ENCODE results near the gene AQP2. TPM values are rescaled to one million over a fixed set of nuclear protein-coding genes. Genes with fewer than 3 reads are reported as not detected.

The AQP2 gene
- total and polyA plus RNA-seq, 2 of the 4 experiments (the other 2 are of a cell fraction): not detected

- no TSS peak for BruUV-seq (replicated peaks)
- Histone ChIP-seq H2BK120ac (ENCODE audit: low read depth, low read length) (no peak overlapping the region), H2AFZ (replicated peaks; ENCODE audit: low read length, poor library complexity) (no peak overlapping the region), H4K8ac (ENCODE audit: low read depth in 2 of 2, low read length in 2 of 2) (no peak overlapping the region), H3K9me1 (ENCODE audit: insufficient read depth, low read length) (no peaks in the 10 kb centered on the region), H3K79me1 (ENCODE audit: low read depth in 1 of 2, low read length in 2 of 2) (no peaks in the 10 kb centered on the region), H2BK20ac (ENCODE audit: low read depth, low read length) (no peak overlapping the region), H2AK9ac (replicated peaks; ENCODE audit: low read depth, low read length, poor library complexity) (no peak overlapping the region), H3K18ac (ENCODE audit: low read depth, low read length) (no peak overlapping the region), H2BK15ac (ENCODE audit: low read depth, low read length) (no peak overlapping the region), H3K9ac (ENCODE audit: low read depth, low read length) (no peak overlapping the region), H3K36me3 (ENCODE audit: control insufficient read depth, insufficient read depth, low read length) (no peaks in the 10 kb centered on the region), H3K4me1 (ENCODE audit: control insufficient read depth, insufficient read depth, low read length) (no peaks in the 10 kb centered on the region), H4K5ac (ENCODE audit: low read depth, low read length) (no peak overlapping the region), H2BK5ac (ENCODE audit: low read depth, low read length, poor library complexity, severe bottlenecking) (no peak overlapping the region), H4K91ac (ENCODE audit: insufficient read depth, low read depth, low read length) (no peak overlapping the region), H3K27ac (ENCODE audit: insufficient read depth, low read length) (no peak overlapping the region), H3K4me3 (ENCODE audit: insufficient read depth, low read depth, low read length) (no peak overlapping the region), H3K56ac (ENCODE audit: extremely low read depth, insufficient read depth, low read length) (no peak overlapping the region), H3K23ac (ENCODE audit: low read depth, low read length) (no peak overlapping the region), H2AK5ac (ENCODE audit: low read depth, low read length) (no peak overlapping the region), H3K14ac (replicated peaks; ENCODE audit: low read depth, low read length) (no peak overlapping the region), H3K4ac (ENCODE audit: low read depth, low read length) (no peak overlapping the region), H4K20me1 (ENCODE audit: insufficient read depth, low read length) (no peaks in the 10 kb centered on the region), H3K9me3 (ENCODE audit: control insufficient read depth, insufficient read depth, low read length) (no peaks in the 10 kb centered on the region), H3K27me3 (ENCODE audit: control insufficient read depth, insufficient read depth, low read length) (no peaks in the 10 kb centered on the region), H3K4me2 (ENCODE audit: low read depth, low read length) (no peak overlapping the region)
- intact Hi-C loops (cut with micrococcal nuclease): no loop called here
- POLR2A ChIA-PET (ENCODE audit: unreplicated experiment): no interaction called here
- dilution Hi-C loops (cut with HindIII; ENCODE audit: low sequenced_read_pairs, unreplicated experiment): no loop called here
- in situ Hi-C loops (cut with MboI; ENCODE audit: low sequenced_read_pairs): no loop called here
- CTCF ChIA-PET: no interaction called here
- DNase-seq (no peak), ATAC-seq (ENCODE audit: low read depth) (no peak)
- TF ChIP-seq MAFK (IDR thresholded peaks at IDR 0.05; ENCODE audit: low read depth, low read length) (no peak), MXI1 (IDR thresholded peaks at IDR 0.05; ENCODE audit: borderline replicate concordance, low read depth, low read length) (no peak), SMC3 (IDR thresholded peaks at IDR 0.05; ENCODE audit: low read depth, low read length) (no peak), CTCF (conservative IDR thresholded peaks at IDR 0.05; ENCODE audit: low read depth, low read length) (no peak), MAZ (IDR thresholded peaks at IDR 0.05; ENCODE audit: borderline replicate concordance, low read depth, low read length) (no peak), POLR2A (IDR thresholded peaks at IDR 0.05; ENCODE audit: low read depth, low read length) (no peak), RAD21 (IDR thresholded peaks at IDR 0.05; ENCODE audit: low read length) (no peak), FOS (IDR thresholded peaks at IDR 0.05; ENCODE audit: low read depth, low read length) (no peak), RFX5 (IDR thresholded peaks at IDR 0.05; ENCODE audit: low read depth, low read length) (no peak), USF2 (IDR thresholded peaks at IDR 0.05; ENCODE audit: low read depth, low read length) (no peak), NFE2L2 (IDR thresholded peaks at IDR 0.05; ENCODE audit: low read depth, low read length) (no peak), RCOR1 (IDR thresholded peaks at IDR 0.05; ENCODE audit: insufficient replicate concordance, low read length) (no peak)
- TF ChIP-seq, protein P1, sequence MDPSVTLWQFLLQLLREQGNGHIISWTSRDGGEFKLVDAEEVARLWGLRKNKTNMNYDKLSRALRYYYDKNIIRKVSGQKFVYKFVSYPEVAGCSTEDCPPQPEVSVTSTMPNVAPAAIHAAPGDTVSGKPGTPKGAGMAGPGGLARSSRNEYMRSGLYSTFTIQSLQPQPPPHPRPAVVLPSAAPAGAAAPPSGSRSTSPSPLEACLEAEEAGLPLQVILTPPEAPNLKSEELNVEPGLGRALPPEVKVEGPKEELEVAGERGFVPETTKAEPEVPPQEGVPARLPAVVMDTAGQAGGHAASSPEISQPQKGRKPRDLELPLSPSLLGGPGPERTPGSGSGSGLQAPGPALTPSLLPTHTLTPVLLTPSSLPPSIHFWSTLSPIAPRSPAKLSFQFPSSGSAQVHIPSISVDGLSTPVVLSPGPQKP (IDR thresholded peaks at IDR 0.05; ENCODE audit: borderline replicate concordance, low read depth, low read length): no peak
These were observed 11.2 kb upstream of the AQP2 start for GRCh38 chr12:49939307-49939706.

Measured in IMR-90 (cell line).